HG03432 (cell line): ENCODE results near the gene WDR82.

Experiments
- ATAC-seq: cut with Tn5 transposase; IDR thresholded peaks from one replicate; pipeline ENCODE4 v1.9.1; 2021; ENCODE audit warnings: mild to moderate bottlenecking, moderate library complexity; ENCODE audit not compliant: unreplicated experiment

WDR82 gene

GRCh38 chr3:52259448-52259847, 19.0 kb downstream of the WDR82 start:
- no peak for ATAC-seq

GRCh38 chr3:52259035-52259434, 19.4 kb downstream of the WDR82 start:
- no peak for ATAC-seq

DNA sequence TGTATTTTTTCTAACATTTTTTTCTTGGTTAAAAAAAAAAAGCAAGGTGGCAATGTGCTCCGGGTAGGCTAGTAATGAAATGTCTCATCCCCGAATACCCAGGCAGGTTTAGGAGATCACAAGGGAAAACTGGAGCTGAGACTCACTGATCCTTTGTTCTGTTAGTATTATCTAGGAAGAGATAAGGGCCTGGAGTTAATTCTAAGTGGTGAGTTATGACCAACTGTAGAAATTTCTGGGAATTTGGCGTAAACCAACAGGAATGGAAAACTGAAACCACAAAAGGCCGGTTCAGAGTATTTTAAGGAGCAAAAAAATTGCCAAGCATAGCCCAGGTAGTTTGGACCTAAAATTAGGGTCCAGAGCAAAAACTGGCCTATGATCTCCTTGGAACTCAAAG, 20.5 kb downstream of the WDR82 start:
- ATAC-seq, result no peak

DNA sequence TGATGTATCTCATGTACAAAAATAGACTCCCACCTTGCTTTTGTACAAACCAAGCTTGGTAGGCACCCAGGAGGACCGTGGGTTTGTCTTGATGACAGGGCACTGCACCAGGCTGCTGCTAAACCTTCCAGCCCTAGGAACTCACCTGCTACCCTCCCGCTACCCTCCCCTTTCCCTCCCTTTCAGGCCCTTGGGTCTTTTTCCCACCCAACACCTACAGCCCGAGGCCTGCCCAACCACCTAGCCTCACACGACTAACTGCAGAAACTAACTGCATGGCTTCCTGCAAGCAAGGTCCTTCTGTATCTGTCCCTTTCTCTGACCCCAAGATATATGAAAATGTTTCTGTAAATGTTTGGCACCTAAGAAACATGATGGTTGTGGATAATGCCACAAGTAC, 21.8 kb downstream of the WDR82 start:
- ATAC-seq, result no peak

GRCh38 chr3:52256159-52256558, 22.3 kb downstream of the WDR82 start:
- ATAC-seq, result no peak

DNA sequence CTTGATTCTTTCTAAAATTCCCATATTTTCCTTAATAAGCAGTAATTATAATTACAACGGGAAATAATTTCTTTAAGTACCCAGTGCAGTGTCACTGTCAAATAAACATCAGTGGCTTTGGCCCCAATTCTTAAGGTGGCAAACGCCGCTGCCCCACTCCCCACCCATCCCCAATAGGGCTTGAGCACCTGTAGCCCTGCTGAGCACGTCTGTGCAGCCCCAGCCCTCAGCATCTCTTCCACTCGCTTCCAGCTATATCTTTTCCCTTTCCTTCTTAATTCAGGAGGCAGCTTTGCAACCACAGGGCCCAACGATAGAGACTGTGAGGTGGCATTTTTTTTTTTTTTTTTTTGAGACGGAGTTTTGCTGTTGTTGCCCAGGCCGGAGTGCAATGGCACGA, 23.8 kb downstream of the WDR82 start:
- no peak for ATAC-seq

GRCh38 chr3:52253314-52254304, 24.8 kb downstream of the WDR82 start:
- peak; percentile 91 for ATAC-seq

DNA sequence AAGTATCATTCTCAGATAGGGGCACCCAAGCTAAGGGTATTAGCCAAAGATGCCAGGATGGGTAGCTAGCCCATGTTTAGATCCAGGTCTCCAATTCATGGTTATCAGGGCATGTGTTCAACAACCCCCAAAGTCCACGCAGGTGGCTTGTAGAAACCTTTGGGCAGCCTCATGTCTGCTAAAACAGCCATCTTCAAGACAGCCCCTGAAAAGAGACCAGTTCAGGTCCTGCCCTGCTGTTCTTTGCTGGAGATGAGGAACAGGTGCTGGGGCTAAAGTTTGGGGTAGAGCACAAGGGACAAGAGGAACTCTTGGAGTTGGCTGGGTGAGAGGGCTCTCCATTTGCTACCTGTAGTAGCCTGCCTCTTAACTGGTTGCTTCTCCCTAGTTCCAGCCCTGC, 28.3 kb downstream of the WDR82 start:
- ATAC-seq, result no peak

- no peak for ATAC-seq
These were observed 28.8 kb downstream of the WDR82 start for GRCh38 chr3:52249683-52250082.

GRCh38 chr3:52248816-52249547, 29.5 kb downstream of the WDR82 start:
- ATAC-seq, result no peak

GRCh38 chr3:52248165-52248541, 30.3 kb downstream of the WDR82 start:
- ATAC-seq, result no peak

GRCh38 chr3:52247409-52248164, 30.9 kb downstream of the WDR82 start:
- no peak for ATAC-seq

DNA sequence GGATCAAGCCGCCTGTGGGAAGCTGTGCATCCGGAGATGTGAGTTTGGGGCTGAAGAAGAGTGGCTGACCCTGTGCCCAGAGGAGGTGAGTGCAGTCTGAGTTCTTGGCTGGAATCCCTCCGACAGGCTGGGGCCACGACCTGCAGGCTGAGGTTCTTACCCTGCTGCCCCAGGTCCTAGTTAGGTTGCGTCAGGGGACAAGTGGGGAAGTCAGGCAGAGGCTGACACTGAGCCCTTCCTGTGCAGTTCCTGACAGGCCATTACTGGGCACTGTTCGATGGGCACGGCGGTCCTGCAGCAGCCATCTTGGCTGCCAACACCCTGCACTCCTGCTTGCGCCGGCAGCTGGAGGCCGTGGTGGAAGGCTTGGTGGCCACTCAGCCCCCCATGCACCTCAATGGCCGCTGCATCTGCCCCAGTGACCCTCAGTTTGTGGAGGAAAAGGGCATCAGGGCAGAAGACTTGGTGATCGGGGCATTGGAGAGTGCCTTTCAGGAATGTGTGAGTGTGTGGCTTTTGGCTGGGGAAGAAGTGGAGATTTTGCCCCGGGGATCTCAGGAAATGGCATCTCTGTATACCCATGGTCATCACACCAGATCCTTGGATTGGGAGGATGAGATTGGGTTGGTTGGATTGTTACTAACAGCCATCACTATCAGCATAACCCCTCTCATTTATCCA, 31.6 kb downstream of the WDR82 start:
- no peak for ATAC-seq

DNA sequence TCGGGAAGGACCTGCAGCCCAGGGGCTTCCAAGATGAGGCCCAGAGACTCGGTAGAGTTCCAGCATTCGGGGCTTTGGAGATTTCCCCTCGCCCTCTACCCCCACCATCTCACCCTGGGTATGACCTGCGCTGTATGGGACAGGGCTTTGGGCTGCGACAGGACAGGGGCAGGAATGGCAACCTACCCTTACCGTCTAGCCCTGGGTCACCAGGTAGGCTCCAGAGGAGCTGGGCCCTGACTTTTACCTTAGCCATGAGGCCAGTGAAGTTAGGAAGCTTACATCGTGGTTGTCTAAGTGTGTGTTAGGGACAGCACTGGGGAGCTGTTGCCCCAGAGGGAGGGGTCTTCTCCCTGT, 32.2 kb downstream of the WDR82 start:
- ATAC-seq, result no peak

DNA sequence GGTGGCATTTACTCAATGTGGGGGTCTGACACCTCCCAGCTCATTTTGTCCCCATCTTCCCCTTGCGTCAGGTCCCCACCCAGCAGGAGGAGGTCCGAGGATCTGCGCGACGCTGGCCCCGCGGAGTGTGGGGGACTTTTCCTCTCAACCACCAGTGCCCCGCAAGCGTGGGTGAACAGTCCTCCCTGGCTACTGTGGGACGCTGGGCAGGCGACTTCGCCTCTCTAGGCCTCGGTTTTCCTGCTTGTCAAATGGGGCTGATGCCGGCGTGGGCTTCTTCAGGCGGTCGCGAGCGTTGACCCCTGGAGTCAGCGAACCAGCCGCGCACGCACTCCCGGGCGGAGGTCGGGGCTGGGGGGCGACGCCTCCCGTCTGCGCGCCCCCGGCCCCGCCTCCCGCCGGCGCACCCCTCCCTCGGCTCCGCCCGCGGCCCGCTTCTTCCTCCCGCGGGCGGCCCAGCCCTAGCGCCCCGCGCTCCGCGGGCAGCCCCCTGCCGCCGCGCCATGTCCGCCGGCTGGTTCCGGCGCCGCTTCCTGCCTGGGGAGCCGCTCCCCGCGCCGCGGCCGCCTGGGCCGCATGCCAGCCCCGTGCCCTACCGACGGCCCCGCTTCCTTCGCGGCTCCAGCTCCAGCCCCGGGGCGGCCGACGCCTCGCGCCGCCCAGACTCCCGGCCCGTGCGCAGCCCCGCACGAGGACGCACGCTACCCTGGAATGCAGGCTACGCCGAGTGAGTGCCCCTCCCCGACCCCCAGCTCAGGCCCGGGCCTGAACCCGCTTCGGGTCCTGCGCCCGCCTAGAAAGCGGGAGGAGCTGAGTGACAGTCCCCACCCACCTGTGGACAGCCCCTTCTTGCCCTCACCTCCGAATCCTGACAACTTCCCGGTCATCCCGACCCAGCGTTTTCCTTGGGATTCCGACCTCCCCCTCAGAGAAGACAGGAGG, 32.9 kb downstream of the WDR82 start, which contains the start of gene PPM1M:
TSS of gene PPM1M (plus strand) at position 438 of the 942 bp plus-strand sequence. CDS start at position 504, 66 bp downstream.
- peak; percentile 44 for ATAC-seq

- peak; percentile 41 for ATAC-seq
These were observed 34.4 kb downstream of the WDR82 start for GRCh38 chr3:52243791-52244628.

- no peak for ATAC-seq
These were observed 36.4 kb downstream of the WDR82 start for GRCh38 chr3:52242039-52242438.

DNA sequence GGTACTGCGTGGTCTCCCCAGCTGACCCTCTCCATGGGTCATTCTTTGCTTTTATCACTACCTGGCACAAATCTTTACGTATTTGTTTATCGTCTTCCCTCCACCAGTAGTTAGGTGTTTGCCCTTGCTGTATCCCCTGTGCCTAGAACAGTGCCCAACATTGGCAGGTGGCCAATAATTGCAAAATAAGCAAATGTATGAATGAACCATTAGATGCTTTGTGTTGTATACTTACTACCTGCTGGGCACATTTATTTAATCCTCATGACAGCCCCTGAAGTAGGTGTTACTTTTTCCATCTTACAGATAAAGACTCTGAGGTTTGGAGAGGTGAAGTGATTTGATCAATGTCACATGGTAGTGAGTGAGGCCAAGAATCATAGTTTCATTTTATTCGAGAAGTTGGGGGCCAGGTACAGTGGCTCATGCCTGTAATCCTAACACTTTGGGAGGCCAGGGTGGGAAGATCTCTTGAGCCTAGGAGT, 37.5 kb downstream of the WDR82 start:
- ATAC-seq, result no peak
